ENCODE measurements around the gene AFF3.

Gene AFF3

GRCh38 chr2:99880148-99880963 is 262.0 kb downstream of the AFF3 start:
- no peak for DNase-seq (ENCODE audit: low read depth)

GRCh38 chr2:99879481-99879880 is 262.9 kb downstream of the AFF3 start:
- no peak for DNase-seq (ENCODE audit: low read depth)

DNA sequence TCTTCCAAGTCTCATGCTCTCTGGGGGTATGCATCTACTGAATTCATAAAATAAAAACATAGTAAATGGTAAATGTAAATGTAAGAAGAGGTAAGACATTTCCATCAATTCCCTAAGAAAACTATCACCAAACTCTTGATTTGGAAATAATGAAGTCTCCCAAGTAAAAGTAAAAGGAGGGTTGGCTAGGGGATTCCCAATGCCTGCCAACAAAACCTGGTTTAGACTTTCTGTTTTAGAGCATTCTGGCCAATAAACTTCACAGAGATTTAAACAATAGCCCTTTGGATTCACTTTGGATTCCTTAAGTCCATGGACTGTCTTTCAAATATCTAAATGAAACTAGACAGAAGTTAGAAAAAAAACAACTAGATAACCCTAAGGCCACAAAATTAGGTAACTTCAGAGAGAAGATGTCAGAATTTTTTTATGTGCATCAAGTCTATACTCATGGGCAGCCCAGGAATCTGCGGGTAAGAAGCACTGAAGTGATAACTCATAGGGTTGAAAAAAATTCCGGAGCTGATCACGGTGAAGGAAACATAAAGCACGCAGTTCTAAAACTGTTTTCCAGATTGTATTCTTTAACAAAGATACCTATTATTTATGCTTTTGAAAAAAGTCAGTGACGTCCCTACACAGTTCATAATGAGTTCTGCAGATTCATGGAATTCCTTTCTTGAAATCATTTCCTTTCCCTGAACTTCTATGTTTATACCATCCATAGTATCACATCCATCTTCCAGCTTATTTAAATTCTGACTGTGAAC is 263.6 kb downstream of the AFF3 start:
- DNase-seq (ENCODE audit: low read depth), result no peak

DNA sequence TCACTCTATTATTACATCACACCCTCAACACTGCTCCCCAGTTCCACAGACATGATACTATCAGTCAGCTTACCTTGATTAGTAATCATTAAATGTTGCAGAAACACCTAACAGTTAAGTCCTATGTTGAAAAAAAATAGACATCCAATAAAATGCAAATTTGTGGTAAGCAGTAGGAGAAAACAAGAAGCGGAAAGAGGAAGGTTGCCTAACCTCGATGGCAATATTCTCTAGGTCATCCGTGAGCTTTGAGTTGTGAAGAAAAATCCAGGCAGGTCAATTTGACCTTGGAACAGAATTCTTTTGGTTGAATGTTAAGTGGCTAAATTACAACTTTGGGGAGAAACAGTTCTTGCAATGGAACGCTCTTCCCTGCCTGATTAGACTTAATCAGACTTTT is 264.4 kb downstream of the AFF3 start:
- DNase-seq (ENCODE audit: low read depth), result no peak

DNA sequence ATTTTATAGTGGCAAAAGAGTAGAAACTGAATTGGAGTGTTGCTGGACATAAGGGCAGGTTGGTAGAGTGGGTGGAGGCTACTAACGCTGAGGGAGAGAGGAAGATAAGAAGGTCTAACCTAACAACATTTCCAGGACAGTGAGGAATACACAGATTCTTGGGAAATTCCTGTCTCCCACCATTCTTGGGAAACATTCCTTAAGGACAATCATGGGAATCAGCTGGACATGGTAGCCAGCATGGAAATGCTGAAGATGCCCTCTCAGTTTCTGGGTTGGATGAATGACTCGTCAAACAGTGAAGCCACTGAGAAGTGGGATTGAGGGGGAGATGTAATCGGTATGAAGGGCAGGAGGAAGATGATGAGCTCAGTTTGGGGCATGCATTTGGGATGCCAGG is 265.4 kb downstream of the AFF3 start:
- no peak for DNase-seq (ENCODE audit: low read depth)

DNA sequence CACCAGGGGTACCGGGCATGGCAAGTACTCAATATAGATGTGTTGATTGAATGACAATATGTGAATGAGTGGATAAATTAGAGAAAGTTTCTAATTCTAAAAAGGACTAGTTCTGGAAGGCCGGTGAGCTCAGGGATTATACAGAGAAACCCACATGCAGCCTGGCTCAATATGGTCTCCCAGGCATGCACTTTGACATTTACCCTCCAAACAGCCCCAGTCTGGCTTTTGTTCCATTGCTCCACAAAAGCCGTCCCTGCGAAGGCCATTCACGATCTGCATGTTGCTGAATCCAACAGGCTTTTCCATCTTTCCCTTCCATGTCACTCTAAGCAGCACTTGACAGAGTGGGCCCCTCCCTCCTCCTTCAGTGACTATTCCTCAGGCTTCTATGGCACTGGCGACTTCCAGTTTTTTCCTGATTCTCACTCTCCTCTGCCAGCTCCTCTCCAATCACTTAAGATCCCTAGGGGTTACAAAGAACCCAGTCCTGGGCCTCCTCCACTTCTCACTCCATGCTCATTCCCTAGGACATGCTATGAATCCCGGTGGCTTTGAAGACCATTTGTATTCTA is 266.7 kb downstream of the AFF3 start:
- DNase-seq (ENCODE audit: low read depth), result no peak

- DNase-seq (ENCODE audit: low read depth), result no peak
These were observed 274.1 kb downstream of the AFF3 start for GRCh38 chr2:99868260-99868659.

- DNase-seq (ENCODE audit: low read depth), result no peak
These were observed 274.6 kb downstream of the AFF3 start for GRCh38 chr2:99867770-99868169.

DNA sequence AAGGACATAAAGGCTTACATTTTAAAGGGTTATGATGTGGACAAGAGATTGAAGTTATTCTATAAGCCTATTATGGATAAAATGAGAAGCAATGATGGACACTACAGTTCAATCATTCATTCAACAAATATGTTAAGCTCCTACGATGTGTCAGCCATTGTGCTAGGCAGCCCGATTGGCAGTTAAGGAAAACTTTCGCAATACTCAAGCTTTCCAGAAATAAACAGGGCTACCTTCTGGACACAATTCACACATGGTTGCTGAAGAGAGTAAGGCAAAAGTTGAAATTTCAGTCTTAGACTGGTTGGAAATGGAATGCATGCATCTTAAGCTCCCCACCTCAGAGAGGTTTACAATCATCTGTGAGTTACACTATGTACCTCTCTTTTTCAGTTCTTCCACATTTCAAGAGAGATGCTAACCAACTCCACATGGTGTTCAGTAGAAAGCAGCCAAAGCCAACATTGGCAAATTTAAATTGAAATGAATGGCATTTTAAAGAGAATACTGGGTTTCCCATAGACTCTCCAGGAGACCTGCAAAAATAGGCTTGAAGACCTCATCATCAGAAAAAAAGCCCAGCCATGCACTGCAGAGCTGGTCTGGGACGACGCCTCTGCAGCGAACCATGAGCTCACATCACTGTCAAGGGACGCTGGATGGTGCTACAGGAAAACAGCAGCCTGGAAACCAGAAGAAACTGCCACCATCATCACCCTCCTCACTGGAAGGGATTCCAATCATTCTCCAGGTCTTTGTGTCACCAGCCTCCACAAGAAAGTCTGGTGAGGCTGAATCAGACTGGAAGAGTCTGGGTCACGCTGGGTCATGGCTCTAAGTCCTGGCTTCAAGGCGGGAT is 276.3 kb downstream of the AFF3 start:
- no peak for DNase-seq (ENCODE audit: low read depth)

- DNase-seq (ENCODE audit: low read depth), result no peak
These were observed 277.5 kb downstream of the AFF3 start for GRCh38 chr2:99864561-99865553.

DNA sequence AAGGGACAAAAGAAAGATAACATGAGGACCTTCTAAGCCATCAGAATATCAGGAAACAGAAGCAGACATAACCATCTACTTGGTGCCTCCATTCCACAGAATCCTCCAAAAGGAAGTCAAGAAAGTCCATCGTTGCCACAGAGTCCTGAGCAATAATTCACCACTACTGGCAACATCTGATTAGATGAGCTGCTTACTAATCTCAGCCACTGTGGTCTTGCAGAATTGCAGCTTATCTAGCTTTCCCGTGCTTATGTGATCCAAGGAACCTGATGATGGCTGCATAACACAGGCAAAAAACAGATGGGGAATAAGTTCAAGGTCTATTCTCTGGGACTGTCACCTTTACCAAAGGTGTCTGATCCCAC is 278.5 kb downstream of the AFF3 start:
- DNase-seq (ENCODE audit: low read depth), result no peak

DNA sequence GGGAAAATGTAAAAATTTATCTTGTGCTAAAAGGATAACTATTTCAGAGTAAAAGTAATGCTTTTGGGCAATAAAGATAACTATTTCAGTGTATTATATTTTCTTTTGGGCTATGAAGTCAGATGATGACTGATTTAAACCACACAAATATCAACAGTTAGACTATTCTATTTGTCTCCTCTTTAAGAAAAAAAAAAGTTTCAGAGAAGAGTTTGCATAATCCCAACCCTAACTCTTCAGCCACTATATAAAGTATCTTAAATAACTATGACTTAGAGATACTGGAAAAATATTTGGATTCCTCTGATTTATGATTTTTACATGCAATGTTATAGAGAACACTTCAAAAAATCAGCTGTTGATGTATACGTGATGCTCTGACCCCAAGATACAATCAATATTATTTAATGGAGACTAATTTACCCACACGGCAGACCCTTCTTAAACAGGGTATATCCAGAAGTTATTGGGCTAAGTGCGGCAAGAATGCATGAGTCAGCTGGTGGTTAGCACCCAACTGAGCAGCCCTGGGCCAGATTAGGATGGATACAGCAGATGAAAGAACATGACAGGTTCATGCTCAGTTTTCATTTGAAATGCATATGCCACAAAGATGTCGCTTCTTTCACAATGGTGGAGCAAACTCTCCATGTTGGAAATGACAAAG is 279.0 kb downstream of the AFF3 start:
- no peak for DNase-seq (ENCODE audit: low read depth)

DNA sequence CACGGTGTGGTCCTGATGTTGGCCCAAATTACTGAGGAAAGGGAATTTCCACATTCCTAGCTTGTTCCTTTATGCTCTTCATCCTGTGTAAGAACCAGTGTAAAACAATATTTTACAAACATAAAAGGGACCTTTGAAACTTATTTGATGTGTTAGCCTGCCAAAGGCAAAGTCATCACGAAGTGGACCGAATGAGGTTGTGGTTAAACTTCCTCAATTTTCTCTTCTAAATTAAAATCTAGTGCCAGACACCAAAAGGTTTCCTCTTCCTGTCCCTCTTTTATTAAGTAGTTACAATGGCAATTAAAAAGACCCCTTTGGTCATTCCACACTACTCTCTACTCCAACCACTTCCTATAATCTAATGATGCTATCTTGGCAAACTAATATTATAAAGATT is 279.8 kb downstream of the AFF3 start:
- no peak for DNase-seq (ENCODE audit: low read depth)

DNA sequence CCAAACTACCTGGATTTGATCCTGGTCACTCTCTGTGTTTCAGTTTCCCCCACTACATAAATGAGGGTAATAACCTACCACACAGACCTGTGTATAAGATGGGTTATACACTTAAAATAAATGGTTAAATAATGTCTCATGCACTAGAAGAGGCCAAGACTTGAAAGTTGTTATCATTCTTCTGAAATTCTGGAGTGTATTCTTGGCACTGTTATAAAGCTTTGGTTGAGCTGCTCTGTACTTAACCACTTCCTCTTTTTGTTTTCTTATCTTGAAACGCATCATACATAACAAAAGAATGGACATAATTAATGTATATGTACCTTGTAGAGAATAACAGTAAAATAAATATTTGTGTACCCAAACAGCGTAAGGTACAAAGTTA is 281.0 kb downstream of the AFF3 start:
- DNase-seq (ENCODE audit: low read depth), result no peak

- no peak for DNase-seq (ENCODE audit: low read depth)
These were observed 281.5 kb downstream of the AFF3 start for GRCh38 chr2:99860720-99861375.

- no peak for DNase-seq (ENCODE audit: low read depth)
These were observed 283.3 kb downstream of the AFF3 start for GRCh38 chr2:99858951-99859596.

DNA sequence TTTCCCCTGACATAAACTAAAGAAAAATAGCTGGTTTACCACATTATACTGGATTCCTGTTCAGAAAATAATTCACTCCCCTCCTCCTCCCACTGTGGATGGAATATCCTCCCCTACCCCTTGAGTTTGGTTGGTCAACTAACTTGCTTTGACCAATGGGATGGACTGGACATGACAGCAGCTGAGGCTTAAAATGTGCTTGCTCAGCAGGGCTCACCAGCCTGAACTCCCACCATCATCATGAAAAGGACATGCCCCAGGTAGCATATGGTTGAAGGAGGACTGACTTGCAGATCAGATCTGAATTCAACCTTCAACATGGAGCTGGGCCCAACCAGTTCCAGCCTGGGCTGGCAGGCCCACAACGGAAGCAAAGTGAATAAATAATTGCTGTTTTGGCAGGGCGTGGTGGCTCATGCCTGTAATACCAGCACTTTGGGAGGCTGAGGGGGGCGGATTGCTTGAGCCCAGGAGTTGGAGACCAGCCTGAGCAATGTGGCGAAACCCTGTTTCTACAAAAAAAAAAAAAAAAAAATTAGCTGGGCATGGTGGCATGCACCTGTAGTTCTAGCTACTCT is 284.4 kb downstream of the AFF3 start:
- DNase-seq (ENCODE audit: low read depth), result no peak

DNA sequence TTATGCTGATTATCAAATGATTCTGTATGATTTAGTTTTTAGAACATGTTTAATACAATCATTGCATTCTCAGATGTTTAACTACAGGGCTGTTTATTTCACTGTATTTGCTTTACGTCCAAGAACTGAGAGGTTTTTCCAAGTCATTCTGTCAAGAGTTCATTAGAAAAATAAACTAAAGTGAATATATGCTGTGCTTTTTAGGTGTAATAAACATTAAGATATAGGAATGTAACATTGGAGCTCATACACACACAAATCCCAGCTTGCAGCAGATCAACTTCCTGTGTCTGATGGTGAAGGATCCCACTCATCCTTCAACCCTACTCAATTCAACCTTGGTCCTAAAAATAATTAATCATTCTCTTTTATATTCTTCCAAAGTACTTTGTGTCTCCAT is 285.0 kb downstream of the AFF3 start:
- DNase-seq (ENCODE audit: low read depth), result no peak

DNA sequence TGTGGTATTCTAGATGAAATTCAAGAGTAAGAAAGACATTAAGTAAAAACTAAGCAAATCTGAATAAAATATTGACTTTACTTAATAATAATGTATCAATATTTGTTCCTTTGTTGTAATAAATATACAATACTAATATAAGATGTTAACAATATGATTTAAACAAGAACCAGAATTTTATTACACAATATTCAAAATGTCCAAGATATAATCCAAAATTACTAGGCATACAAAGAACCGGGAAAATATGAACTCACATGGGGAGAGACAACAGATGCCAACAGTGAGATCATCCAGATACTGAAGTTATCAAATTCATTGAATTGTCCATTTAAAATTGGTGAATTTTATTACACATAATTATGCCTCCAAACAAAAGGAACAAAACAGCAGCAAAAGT is 286.3 kb downstream of the AFF3 start:
- DNase-seq (ENCODE audit: low read depth), result no peak

Data from activated T-helper 9 cell treated with anti-CD3 and anti-CD28 coated beads, Interleukin-2, amount 50 U/mL, for 16 hours (primary cell).